Lower leg skin (tissue), 3 donors: ENCODE results near the gene SERINC5.
"Not testable (repeated sequence)": the region's sequence is repeated elsewhere in the genome, so short reads cannot be mapped to it uniquely, and the experiment has no call there.

Experiments
- CTCF ChIP-seq, 3 donors: fragments of 450-650 bp; IDR thresholded peaks; one replicate each; pipeline ENCODE4 v1.5.1; 2016; ENCODE audit warnings: antibody characterized with exemption in 3 of 3, mild to moderate bottlenecking in 3 of 3, moderate library complexity in 2 of 3
- POLR2A ChIP-seq, 2 donors: fragments of 450-650 bp; IDR thresholded peaks; one replicate each; pipeline ENCODE4 v1.6.1; 2016 to 2017; ENCODE audit warnings: antibody characterized with exemption in 2 of 2, mild to moderate bottlenecking in 1 of 2, moderate library complexity in 1 of 2

GRCh38 chr5:80136798-80137197 is 119.0 kb downstream of the SERINC5 start:
- not testable (repeated sequence) for TF ChIP-seq CTCF, POLR2A (IDR thresholded peaks at IDR 0.05)
